ENCODE results near the gene LMBRD1.

The LMBRD1 gene

DNA sequence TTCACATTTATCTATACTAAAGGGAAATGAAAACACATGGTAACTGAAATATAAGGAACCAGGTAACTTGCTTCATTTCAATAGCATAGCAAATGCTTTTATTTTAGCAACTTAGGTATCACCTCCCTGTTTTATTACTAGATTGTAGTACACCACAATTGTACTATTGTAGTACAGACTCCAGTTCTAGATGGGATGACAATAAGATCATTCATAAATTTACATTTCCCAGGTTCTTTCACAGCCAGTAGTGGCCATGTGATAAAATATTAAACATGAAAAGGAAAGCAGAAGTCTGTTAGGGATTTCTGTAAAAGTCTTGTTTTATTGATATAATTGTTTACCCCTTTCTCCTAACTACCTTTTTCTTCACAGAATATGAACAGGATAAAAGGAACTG, 97.2 kb downstream of the LMBRD1 start:
- TF ChIP-seq EGR1 (IDR thresholded peaks at IDR 0.05) (no peak), TCF12 (IDR thresholded peaks at IDR 0.05; ENCODE audit: low read depth) (no peak), USF1 (IDR thresholded peaks at IDR 0.05) (no peak), YY1 (IDR thresholded peaks at IDR 0.05; ENCODE audit: low read depth) (no peak), CEBPB (IDR thresholded peaks at IDR 0.05) (no peak), TEAD4 (IDR thresholded peaks at IDR 0.05) (no peak), RAD21 (IDR thresholded peaks at IDR 0.05; ENCODE audit: low read depth) (no peak), MAX (IDR thresholded peaks at IDR 0.05) (no peak), CREB1 (IDR thresholded peaks at IDR 0.05; ENCODE audit: low read depth) (no peak), FOXM1 (IDR thresholded peaks at IDR 0.05; ENCODE audit: borderline replicate concordance, low read depth) (no peak), TAF1 (IDR thresholded peaks at IDR 0.05; ENCODE audit: low read depth) (no peak), EP300 (IDR thresholded peaks at IDR 0.05; ENCODE audit: borderline replicate concordance) (no peak), NFIC (IDR thresholded peaks at IDR 0.05) (no peak), REST (IDR thresholded peaks at IDR 0.05; ENCODE audit: low read depth) (no peak), ZBTB7A (IDR thresholded peaks at IDR 0.05; ENCODE audit: low read depth) (no peak)

DNA sequence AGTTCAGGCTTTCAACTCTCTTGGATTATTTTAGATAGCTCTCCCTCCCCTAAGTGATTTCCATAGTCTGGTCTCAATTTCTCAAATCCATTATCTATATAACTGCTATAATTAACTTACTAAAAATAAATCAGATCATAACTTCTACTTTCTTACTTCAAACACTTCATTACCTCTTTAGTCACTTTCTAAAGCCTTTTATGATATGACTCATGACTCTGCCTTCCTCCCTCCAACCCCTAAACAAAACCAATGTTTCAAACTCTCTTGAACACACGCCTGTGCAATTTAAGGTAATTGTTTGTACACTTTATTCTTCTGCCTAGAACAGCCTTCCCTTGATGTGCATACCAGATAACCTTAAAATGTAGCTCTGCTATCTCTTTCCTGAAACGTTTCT, 100.5 kb downstream of the LMBRD1 start:
- TF ChIP-seq TEAD4 (IDR thresholded peaks at IDR 0.05) (no peak), TCF12 (IDR thresholded peaks at IDR 0.05; ENCODE audit: low read depth) (no peak), CEBPB (IDR thresholded peaks at IDR 0.05) (no peak), EGR1 (IDR thresholded peaks at IDR 0.05) (no peak), TAF1 (IDR thresholded peaks at IDR 0.05; ENCODE audit: low read depth) (no peak), YY1 (IDR thresholded peaks at IDR 0.05; ENCODE audit: low read depth) (no peak), FOXM1 (IDR thresholded peaks at IDR 0.05; ENCODE audit: borderline replicate concordance, low read depth) (no peak), REST (IDR thresholded peaks at IDR 0.05; ENCODE audit: low read depth) (no peak), CREB1 (IDR thresholded peaks at IDR 0.05; ENCODE audit: low read depth) (no peak), USF1 (IDR thresholded peaks at IDR 0.05) (no peak), EP300 (IDR thresholded peaks at IDR 0.05; ENCODE audit: borderline replicate concordance) (no peak), MAX (IDR thresholded peaks at IDR 0.05) (no peak), RAD21 (IDR thresholded peaks at IDR 0.05; ENCODE audit: low read depth) (no peak), ZBTB7A (IDR thresholded peaks at IDR 0.05; ENCODE audit: low read depth) (no peak), NFIC (IDR thresholded peaks at IDR 0.05) (no peak)

DNA sequence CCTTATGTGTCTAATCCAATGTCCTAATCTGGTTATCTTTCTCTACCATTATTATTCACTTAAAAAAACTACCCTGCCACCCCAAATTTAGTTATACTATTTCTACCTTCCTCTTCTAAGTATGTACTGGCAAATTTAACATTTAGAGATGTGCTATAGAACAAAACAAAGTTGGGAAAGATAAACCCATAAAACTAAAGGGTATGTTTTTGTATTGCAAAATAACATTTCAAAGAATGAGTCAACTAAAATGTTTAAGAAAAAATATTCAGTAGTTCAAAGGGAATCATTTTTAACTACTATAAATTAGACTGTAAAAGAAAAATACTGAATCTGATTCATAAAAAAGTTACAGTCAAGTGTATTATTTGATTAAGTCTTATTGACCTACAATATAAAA, 103.0 kb downstream of the LMBRD1 start:
- no peak for TF ChIP-seq TCF12 (IDR thresholded peaks at IDR 0.05; ENCODE audit: low read depth)

- TF ChIP-seq REST (IDR thresholded peaks at IDR 0.05; ENCODE audit: low read depth) (no peak), CREB1 (IDR thresholded peaks at IDR 0.05; ENCODE audit: low read depth) (no peak), ZBTB7A (IDR thresholded peaks at IDR 0.05; ENCODE audit: low read depth) (no peak), USF1 (IDR thresholded peaks at IDR 0.05) (no peak), TCF12 (IDR thresholded peaks at IDR 0.05; ENCODE audit: low read depth) (no peak), MAX (IDR thresholded peaks at IDR 0.05) (no peak), TEAD4 (IDR thresholded peaks at IDR 0.05) (no peak), EGR1 (IDR thresholded peaks at IDR 0.05) (no peak), EP300 (IDR thresholded peaks at IDR 0.05; ENCODE audit: borderline replicate concordance) (no peak), YY1 (IDR thresholded peaks at IDR 0.05; ENCODE audit: low read depth) (no peak), CEBPB (IDR thresholded peaks at IDR 0.05) (no peak), NFIC (IDR thresholded peaks at IDR 0.05) (no peak), TAF1 (IDR thresholded peaks at IDR 0.05; ENCODE audit: low read depth) (no peak), FOXM1 (IDR thresholded peaks at IDR 0.05; ENCODE audit: borderline replicate concordance, low read depth) (no peak), RAD21 (IDR thresholded peaks at IDR 0.05; ENCODE audit: low read depth) (no peak)
These were observed 105.8 kb downstream of the LMBRD1 start for GRCh38 chr6:69690986-69691385.

Data from Ishikawa (cell line).